Choroid plexus epithelial cell (primary cell): ENCODE results near the gene HOXB7.

Source experiments
- DNase-seq: peaks from one replicate; pipeline ENCODE4 v3.0.0-alpha.2; 2010; ENCODE audit warnings: low read depth
- H3K4me3 ChIP-seq: 2 replicates; pipeline ENCODE4 v1.5.1; 2011; ENCODE audit warnings: low read depth, mild to moderate bottlenecking, control low read depth, low read length, moderate library complexity
- CTCF ChIP-seq: conservative IDR thresholded peaks from 2 replicates; pipeline ENCODE4 v1.5.1; 2011; ENCODE audit warnings: low read depth, mild to moderate bottlenecking, control low read depth, inconsistent platforms, low read length, moderate library complexity

Gene HOXB7

DNA sequence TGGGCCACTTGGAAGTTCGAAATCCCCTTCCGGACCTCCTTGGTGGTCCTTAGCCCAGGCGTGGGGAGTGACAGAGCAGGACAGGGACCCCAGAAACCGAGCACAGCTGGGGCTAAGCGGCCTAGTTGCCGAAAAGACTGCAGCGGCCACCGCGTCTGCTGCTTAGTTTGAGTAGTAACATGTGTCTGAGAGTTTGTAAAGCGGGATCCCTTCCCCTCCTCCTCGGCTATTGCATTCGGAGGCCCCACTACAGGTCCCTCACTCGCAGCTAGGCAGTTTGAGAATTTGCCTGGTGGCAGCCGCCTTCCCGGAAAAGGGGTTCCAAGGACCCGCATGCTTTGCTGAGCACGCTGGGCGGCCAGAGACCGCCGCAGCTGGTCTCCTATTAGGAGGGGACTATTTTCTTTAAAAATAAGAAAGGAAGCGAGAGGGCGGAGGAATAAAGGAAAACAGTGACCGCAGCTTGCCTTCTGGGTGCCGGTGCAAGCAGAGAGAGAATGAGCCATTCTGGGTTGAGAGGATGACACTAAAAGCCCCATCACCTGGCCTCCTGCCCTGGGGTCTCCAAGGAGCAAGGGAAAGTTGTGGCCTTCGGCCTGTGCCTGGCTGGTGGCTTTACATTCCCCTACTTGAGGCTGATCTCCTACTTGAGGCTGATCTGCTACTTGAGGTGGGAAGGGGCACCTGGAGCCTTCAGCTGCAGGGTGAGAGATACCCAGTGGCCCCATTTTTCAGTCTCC lies 16.1 kb downstream of the HOXB7 start:
- DNase-seq = no peak
- no peak overlapping the region for H3K4me3 ChIP-seq
- no peak for TF ChIP-seq CTCF

- DNase-seq = peak; percentile 54
- peak; percentile 68 for TF ChIP-seq CTCF
- H3K4me3 ChIP-seq = no peak overlapping the region
Measured at GRCh38 chr17:48593840-48594537, 16.8 kb downstream of the HOXB7 start.

DNA sequence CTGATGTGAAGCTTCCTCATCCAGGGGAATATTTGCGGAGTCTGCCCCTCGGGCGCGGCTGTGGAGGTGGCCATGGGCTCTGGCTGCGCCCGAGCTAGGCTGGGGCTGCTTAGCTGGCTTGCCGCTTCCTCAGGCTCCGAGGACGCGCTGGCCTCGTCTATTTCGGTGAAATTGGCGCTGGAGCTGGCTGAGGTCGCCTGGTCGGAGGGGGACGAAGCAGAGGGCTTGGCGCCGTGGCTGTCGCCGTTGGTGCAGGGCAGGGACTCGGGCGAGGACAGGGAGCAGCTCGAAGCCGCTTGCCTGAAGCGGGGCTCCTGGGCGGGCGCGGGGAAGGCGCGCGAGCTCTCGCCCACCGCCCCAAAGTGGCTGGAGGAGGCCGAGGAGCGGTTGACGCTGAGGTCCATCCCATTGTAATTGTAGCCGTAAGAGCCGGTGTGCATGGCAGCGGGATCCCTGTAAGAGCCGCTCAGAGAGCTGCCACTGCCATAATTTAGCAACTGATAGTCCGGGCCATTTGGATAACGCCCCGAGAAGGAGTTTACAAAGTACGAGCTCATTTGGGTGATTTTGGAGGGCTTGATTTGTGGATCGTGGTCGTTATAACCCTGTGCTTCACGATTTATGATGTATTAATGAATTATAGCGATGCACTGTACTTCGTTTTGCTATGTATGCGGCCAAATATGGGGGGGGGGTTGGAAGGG lies 17.5 kb downstream of the HOXB7 start, which contains the start of gene HOXB5:
Gene HOXB5 (minus strand): TSS at position 654 of the 704 bp plus-strand sequence. CDS start 97 bp downstream, at position 557.
- no peak for DNase-seq
- no peak for TF ChIP-seq CTCF
- H3K4me3 ChIP-seq = no peak within 1 kb of the TSS

DNA sequence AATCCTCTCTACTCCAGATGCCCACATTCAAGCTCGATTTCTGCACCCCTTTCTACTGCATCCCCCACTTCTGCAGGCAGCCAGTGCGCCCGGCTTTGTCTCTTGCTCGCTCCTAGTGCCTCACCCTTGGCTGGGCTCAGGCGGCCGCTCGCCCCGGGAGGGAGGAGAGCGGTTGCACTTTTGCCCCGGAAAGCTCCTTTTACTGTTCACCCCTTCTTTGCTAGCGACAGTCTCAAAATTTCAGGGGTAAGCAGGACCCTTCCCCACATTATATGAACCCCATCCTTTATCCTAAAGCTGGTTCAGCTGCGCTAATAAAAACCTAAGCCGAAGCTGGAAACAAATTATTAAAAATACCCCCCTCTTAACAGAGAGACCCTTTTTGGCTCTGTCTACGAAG lies 18.2 kb downstream of the HOXB7 start:
- DNase-seq = no peak
- H3K4me3 ChIP-seq = no peak overlapping the region
- TF ChIP-seq CTCF = no peak

DNA sequence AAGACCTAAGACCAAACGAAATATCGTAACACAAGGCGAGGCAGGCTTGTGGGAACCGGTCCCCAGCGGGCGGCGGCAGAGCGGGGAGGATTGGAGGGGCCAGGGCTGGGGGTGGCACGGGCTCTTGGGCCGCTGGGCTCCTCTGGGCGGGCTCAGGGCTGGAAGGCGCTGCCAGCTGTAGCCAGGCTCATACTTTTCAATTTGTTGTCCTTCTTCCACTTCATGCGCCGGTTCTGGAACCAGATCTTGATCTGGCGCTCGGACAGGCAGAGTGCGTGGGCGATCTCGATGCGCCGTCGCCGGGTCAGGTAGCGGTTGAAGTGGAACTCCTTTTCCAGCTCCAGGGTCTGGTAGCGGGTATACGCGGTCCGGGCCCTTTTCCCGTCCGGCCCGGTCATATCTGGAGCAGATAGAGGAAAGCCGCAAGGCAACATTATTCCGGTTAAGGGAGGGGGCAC lies 18.7 kb downstream of the HOXB7 start:
- no peak for TF ChIP-seq CTCF
- no peak overlapping the region for H3K4me3 ChIP-seq
- no peak for DNase-seq

DNA sequence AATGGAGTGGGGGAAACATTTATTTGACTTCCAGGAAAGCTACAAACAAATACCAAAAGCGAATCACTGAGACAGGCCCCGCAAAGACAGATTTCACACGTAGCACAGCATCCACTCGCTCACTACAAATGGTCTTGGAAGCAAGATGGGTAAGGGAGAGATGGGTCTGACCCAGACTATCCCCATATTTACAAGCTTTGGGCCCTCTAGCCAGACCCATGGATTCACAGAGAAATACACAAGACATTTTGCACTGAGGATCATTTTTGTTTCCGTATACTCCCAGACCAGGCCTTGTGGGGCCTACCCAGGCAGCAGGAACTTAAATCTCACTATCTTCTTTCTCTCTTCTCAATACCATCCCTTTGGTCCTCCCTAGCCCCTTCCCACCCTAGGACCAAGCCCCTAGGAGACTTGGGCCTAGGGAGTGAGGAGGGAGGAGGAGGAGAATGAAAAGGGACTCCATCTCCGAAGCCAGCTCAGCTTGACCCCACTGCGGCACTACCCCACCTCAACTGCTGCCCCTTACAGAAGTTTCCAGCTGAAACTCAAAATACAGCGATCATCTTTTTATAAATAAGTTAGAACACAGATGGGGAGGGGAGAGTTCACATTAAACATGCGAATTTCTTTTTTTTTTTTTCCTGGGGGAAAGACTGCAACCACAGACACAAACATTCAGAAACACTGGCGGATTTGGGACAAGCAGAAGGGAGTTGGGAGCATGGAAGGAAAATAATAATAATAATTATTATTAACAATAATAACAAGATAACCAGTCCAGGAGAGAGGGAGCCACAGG lies 19.4 kb downstream of the HOXB7 start:
- no peak overlapping the region for H3K4me3 ChIP-seq
- no peak for TF ChIP-seq CTCF
- DNase-seq = no peak
